Sigmoid colon (tissue), 7 donors: ENCODE data around the gene AFDN. TPM values are rescaled to one million over a fixed set of nuclear protein-coding genes. Genes with fewer than 3 reads are reported as not detected.
A peak's percentile ranks its signal among the peaks of the same experiment; 100 is the strongest.

Source experiments
- DNase-seq: peaks from one replicate; pipeline ENCODE4 v3.0.0-alpha.2; 2019
- H3K27ac ChIP-seq, 4 donors: fragments of 200-600 bp; sonication (generic); one replicate each; pipeline ENCODE4 v1.5.1; 2016 to 2019; ENCODE audit warnings: mild to moderate bottlenecking in 1 of 4
- H3K27me3 ChIP-seq, 3 donors: fragments of 200-600 bp; sonication (generic); one replicate each; pipeline ENCODE4 v1.5.1; 2019; ENCODE audit warnings: mild to moderate bottlenecking in 1 of 3
- H3K36me3 ChIP-seq, 4 donors: fragments of 200-600 bp; sonication (generic); one replicate each; pipeline ENCODE4 v1.5.1; 2016 to 2019
- H3K4me1 ChIP-seq, 4 donors: fragments of 200-600 bp; sonication (generic); one replicate each; pipeline ENCODE4 v1.5.1; 2017 to 2019
- H3K4me3 ChIP-seq, 4 donors: fragments of 200-600 bp; sonication (generic); one replicate each; pipeline ENCODE4 v1.5.1; 2017 to 2019; ENCODE audit warnings: mild to moderate bottlenecking in 2 of 4, moderate library complexity in 1 of 4
- H3K9me3 ChIP-seq, 4 donors: fragments of 200-600 bp in 3 of 4; sonication (generic) in 3 of 4; one replicate each; pipeline versions ENCODE4 v1.5.1 to v1.6.1; 2013 to 2019
- EP300 ChIP-seq, 4 donors: sonication (generic); formaldehyde crosslinking; IDR thresholded peaks; one replicate each; pipeline ENCODE4 v1.6.1; 2017; ENCODE audit warnings: antibody characterized with exemption in 4 of 4
- POLR2A ChIP-seq, 2 donors: fragments of 450-650 bp; IDR thresholded peaks; one replicate each; pipeline ENCODE4 v1.6.1; 2016; ENCODE audit warnings: antibody characterized with exemption in 2 of 2, mild to moderate bottlenecking in 2 of 2, moderate library complexity in 2 of 2
- POLR2AphosphoS5 ChIP-seq, 4 donors: sonication (generic); formaldehyde crosslinking; IDR thresholded peaks; one replicate each; pipeline ENCODE4 v1.6.1; 2017; ENCODE audit warnings: antibody characterized with exemption in 4 of 4
- WGBS, 2 donors: extraction: QIAGEN DNeasy Blood & Tissue Kit; methylation state at CpG; one replicate each; pipeline ENCODE4 v1.1.7; 2013; 5-methylcytosine and 5-hydroxymethylcytosine counted together
- intact Hi-C: fragments of 100-400 bp; cut with DNase I; formaldehyde crosslinking; loops from one replicate; pipeline ENCODE4 v1.15.1; 2023
- polyA plus RNA-seq, 3 donors: library from polyadenylated mRNA; stranded (reverse); fragments of 200-250 nt; gene quantifications; one replicate each; pipeline ENCODE4 v1.2.3, GENCODE V29; 2013
- total RNA-seq, 4 donors: library from RNA; depleted of rRNA; stranded (reverse); fragments of >200 nt; gene quantifications; one replicate each; pipeline ENCODE4 v1.1.0, GENCODE V29; 2016
- TF ChIP-seq, protein P1 (sequence below), 4 experiments: fragments of 450-650 bp in 3 of 4; fragments of 200-600 bp in 1 of 4; IDR thresholded peaks; one replicate each; pipeline ENCODE4 v1.5.1; 2016 to 2019; ENCODE audit warnings: antibody characterized with exemption in 4 of 4, mild to moderate bottlenecking in 3 of 4, moderate library complexity in 2 of 4
- donor health status: healthy with polysubstance abuse.
- donor health status: Bipolar disorder and iron deficiency.
- donor health status: healthy.

The AFDN gene
- total and polyA plus RNA-seq, 7 donors, result 43.2 to 104 (median 83.6) TPM

DNA sequence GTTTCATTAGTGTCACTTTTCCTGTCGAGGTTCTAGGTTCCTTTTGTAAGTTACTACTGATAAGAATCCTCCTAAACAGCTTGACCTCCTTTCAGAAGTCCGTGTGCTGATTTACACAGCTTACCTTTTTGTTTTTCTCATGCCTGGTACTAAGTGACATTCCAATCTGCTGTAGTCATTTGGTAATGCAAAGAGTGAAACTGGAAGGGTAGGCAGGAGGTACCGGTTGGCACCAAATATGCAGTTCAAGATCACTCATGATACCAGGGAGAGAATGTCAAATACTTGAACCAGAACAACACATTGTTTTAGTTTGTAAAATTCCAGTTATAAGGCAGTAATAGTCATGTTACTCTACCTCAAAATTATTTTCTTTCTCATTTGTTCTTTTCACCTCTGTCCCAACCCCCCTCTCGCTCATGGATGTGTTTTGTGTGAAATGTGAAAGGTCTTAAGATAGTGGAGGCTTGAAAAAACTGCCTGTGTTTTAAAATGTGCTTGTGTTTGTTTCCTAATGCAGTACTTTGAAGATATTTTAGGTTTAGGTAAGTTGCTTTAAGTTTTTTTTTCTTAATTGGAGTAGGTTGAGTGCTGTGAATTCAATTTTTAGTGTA, 23.2 kb downstream of the AFDN start:
- Histone ChIP-seq H3K4me1 (peaks cover 0 to 55% (median 36%) of the 10 kb centered on the region in 4 donors), H3K36me3 (no peaks in the 10 kb centered on the region), H3K4me3 (no peak overlapping the region), H3K27ac (peak overlapping the region in 2 of 4 donors; percentile 7 to 20), H3K9me3 (no peaks in the 10 kb centered on the region), H3K27me3 (no peaks in the 10 kb centered on the region)
- intact Hi-C loops, result no loop called here
- 27 to 59% methylated on average over 4 of the region's 4 CpGs for WGBS, 2 donors
- TF ChIP-seq POLR2AphosphoS5 (IDR thresholded peaks at IDR 0.05) (no peak), EP300 (IDR thresholded peaks at IDR 0.05) (no peak), POLR2A (IDR thresholded peaks at IDR 0.05) (no peak)
- TF ChIP-seq, protein P1, sequence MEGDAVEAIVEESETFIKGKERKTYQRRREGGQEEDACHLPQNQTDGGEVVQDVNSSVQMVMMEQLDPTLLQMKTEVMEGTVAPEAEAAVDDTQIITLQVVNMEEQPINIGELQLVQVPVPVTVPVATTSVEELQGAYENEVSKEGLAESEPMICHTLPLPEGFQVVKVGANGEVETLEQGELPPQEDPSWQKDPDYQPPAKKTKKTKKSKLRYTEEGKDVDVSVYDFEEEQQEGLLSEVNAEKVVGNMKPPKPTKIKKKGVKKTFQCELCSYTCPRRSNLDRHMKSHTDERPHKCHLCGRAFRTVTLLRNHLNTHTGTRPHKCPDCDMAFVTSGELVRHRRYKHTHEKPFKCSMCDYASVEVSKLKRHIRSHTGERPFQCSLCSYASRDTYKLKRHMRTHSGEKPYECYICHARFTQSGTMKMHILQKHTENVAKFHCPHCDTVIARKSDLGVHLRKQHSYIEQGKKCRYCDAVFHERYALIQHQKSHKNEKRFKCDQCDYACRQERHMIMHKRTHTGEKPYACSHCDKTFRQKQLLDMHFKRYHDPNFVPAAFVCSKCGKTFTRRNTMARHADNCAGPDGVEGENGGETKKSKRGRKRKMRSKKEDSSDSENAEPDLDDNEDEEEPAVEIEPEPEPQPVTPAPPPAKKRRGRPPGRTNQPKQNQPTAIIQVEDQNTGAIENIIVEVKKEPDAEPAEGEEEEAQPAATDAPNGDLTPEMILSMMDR (IDR thresholded peaks at IDR 0.05), result no peak
- no peak for DNase-seq

DNA sequence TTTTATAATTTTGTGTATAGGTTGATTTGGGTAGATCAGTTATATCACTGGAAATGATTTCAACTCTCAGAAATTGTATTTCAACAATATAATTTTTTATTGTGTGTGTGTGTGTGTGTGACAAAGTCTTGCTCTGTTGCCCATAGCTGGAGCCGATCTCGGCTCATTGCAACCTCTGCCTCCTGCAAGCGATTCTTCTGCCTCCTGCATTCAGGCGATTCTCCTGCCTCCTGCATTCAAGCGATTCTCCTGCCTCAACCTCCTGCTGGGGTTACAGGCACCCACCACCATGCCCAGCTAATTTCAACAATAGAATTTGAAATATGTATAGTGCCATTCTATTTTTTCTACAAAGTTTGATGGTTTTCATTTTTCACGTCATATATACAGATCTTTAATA, 24.1 kb downstream of the AFDN start:
- no peaks in the 10 kb centered on the region for H3K27me3 ChIP-seq
- H3K36me3 ChIP-seq, result no peaks in the 10 kb centered on the region
- TF ChIP-seq POLR2AphosphoS5 (IDR thresholded peaks at IDR 0.05) (no peak), EP300 (IDR thresholded peaks at IDR 0.05) (no peak), POLR2A (IDR thresholded peaks at IDR 0.05) (no peak)
- TF ChIP-seq, protein P1 (IDR thresholded peaks at IDR 0.05), result no peak
- intact Hi-C loops, result no loop called here
- peaks cover 0 to 63% (median 44%) of the 10 kb centered on the region in 4 donors for H3K4me1 ChIP-seq
- H3K27ac ChIP-seq, result no peak overlapping the region
- H3K4me3 ChIP-seq, result no peak overlapping the region
- DNase-seq, result no peak
- no peaks in the 10 kb centered on the region for H3K9me3 ChIP-seq
- WGBS, 2 donors, result 91 to 92% methylated on average over 6 of the region's 6 CpGs

DNA sequence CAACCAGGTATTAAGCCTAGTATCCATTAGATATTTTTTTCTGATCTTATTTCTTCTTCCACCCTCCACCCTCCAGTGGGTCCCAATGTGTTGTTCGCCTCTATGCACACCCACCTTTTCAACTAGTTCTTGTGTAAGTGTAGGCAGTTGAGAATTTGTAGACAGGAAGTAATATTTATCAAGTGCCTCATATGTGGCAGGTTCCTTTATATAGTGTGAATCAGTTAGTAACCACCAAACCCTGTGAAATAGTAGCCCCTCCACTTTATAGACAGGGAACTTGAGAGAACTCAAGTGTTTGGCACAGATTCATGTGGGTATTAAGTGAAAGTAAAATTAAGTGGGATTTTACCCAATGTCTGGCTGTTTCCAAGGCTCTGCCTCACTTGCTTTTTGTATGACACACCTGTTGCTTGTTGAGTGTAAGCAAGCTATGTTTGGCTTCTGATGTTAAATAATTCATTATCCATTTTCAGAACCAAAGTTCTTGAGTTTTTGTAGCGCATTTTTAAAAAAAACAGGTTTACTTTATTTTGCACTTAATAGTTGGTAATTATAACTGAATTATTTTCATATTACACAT, 24.8 kb downstream of the AFDN start:
- no peaks in the 10 kb centered on the region for H3K9me3 ChIP-seq
- peaks cover 0 to 70% (median 50%) of the 10 kb centered on the region in 4 donors for H3K4me1 ChIP-seq
- TF ChIP-seq EP300 (IDR thresholded peaks at IDR 0.05), result no peak
- TF ChIP-seq, protein P1 (IDR thresholded peaks at IDR 0.05), result no peak
- TF ChIP-seq POLR2AphosphoS5 (IDR thresholded peaks at IDR 0.05), result no peak
- no peak for TF ChIP-seq POLR2A (IDR thresholded peaks at IDR 0.05)
- intact Hi-C loops, result no loop called here
- H3K27me3 ChIP-seq, result no peaks in the 10 kb centered on the region
- WGBS, 2 donors, result 93 to 97% methylated on average over 2 of the region's 2 CpGs
- no peak overlapping the region for H3K27ac ChIP-seq
- H3K4me3 ChIP-seq, result no peak overlapping the region
- no peak for DNase-seq
- no peaks in the 10 kb centered on the region for H3K36me3 ChIP-seq

DNA sequence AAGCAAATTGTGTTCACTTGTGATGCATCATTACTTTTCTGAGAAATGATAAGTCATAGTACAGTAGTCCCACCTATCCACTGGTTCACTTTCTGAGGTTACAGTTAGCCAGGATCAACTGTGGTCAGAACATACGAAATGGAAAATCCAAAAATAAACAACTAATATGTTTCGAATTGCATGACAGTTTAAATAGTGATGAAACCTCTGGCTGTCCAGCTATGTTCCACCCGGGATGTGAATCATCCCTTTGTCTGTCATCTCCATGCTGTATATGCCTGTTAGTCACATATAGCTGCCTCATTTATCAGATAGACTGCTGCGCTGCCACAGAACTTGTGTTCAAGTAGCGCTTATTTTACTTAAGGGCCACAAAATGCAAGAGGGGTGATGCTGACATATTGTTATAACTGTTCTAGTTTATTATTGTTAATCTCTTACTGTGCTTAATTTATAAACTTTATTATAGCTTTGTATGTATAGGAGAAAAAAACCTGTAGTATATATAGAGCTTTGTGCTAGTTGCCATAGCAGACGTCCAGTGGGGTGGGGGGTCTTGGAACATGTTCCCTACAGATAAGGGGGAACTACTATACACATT, 29.2 kb downstream of the AFDN start:
- peaks cover 0 to 88% (median 72%) of the 10 kb centered on the region in 4 donors for H3K4me1 ChIP-seq
- peak; percentile 73 to 91 (median 76) for TF ChIP-seq EP300 (IDR thresholded peaks at IDR 0.05)
- TF ChIP-seq POLR2AphosphoS5 (IDR thresholded peaks at IDR 0.05), result peak; percentile 60 to 86 (median 78)
- TF ChIP-seq, protein P1 (IDR thresholded peaks at IDR 0.05), result no peak
- TF ChIP-seq POLR2A (IDR thresholded peaks at IDR 0.05), result no peak
- no peaks in the 10 kb centered on the region for H3K9me3 ChIP-seq
- H3K36me3 ChIP-seq, result no peaks in the 10 kb centered on the region
- intact Hi-C loops, result loop anchor here (2.0 kb wide), 1 partner anchor 29 kb away; the partner anchor contains the start of gene AFDN
- peak overlapping the region; percentile 61 to 84 (median 70) for H3K27ac ChIP-seq
- no peaks in the 10 kb centered on the region for H3K27me3 ChIP-seq
- WGBS, 2 donors, result 80 to 82% methylated on average over 6 of the region's 6 CpGs
- peak; percentile 73 for DNase-seq
- H3K4me3 ChIP-seq, result no peak overlapping the region
